ENCODE measurements around the gene ITIH4.

Gene ITIH4

DNA sequence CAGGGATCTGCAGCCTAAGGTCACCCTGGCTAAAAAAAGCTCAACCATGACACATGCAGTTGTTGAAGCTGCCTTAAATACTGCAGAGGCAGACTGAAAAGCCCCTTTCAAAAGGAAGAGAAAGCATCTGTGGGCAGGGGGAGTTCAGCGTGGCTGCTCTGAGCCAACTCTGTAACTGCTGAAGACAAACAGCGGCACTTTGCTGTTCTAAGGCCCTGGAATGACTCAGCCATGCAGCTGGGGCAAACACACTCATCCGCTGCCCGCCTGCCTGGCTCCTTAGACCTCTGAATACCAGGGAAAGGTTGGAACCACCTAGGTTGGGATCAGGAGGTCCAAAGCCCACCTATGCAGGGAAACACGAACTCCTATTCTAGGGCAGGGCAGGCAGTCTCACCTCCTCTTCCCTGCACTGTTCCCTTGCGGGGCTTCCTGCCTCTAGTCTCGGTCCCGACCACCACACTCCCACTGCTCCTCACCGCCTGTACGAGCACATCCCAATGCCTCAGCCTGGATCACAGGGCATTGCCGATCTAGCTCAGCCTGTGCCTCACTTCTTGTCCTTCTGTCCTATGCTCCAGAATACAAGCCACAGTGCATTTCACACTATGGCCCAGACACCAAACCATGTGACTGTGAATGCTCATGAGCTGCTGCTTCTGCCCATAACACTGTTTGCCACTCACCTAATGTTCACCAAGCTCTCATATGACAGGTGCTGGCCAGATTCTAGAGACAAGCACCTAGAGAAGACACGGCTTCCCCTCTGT lies 10.9 kb upstream of the ITIH4 start:
- DNase-seq (ENCODE audit: low read depth): no peak
- TF ChIP-seq CTCF (IDR thresholded peaks at IDR 0.05; ENCODE audit: insufficient read depth, low read depth, low read length, missing control alignments): no peak
- H3K4me3 ChIP-seq (ENCODE audit: low read length): no peak overlapping the region

GRCh38 chr3:52839892-52840545 lies 9.5 kb upstream of the ITIH4 start:
- no peak for TF ChIP-seq CTCF (IDR thresholded peaks at IDR 0.05; ENCODE audit: insufficient read depth, low read depth, low read length, missing control alignments)
- H3K4me3 ChIP-seq (ENCODE audit: low read length): no peak overlapping the region
- no peak for DNase-seq (ENCODE audit: low read depth)

- TF ChIP-seq CTCF (IDR thresholded peaks at IDR 0.05; ENCODE audit: insufficient read depth, low read depth, low read length, missing control alignments): no peak
- H3K4me3 ChIP-seq (ENCODE audit: low read length): no peak overlapping the region
- no peak for DNase-seq (ENCODE audit: low read depth)
These were observed 8.8 kb upstream of the ITIH4 start for GRCh38 chr3:52839268-52839575.

DNA sequence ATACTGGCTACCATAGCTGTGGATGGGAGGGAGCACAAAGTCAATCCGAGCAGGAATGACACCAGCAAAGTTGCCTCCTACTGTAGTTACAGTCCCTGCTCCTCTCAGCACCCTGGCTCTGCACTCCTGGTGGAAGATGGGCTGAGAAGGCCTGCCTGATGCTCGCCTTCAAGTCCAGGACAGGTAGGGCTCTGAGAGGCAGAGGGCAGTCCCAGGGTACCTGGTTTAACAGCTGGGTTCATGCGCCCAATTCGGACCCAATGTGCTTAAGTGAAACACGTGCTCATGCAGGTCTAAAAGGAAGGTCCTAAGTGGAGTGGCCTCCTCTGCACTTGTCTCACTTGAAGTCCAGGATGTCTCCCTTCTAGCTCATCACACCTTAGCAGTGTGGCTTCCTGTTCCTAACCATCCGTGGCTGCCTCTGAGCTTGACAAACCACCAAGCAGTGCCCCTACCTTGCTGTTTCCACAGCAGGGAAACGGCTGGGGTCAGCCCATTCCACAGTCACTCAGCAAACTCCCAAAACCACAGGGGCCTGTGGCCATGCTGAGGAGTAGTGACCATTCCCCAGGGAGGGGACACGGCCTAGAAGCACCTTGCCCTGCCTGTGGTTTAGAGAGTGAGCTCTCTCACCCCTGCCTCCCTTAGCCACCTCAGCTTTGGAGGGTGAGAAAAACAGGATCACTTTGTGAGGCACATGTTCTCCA lies 8.2 kb upstream of the ITIH4 start:
- no peak for DNase-seq (ENCODE audit: low read depth)
- no peak overlapping the region for H3K4me3 ChIP-seq (ENCODE audit: low read length)
- no peak for TF ChIP-seq CTCF (IDR thresholded peaks at IDR 0.05; ENCODE audit: insufficient read depth, low read depth, low read length, missing control alignments)

- H3K4me3 ChIP-seq (ENCODE audit: low read length): no peak overlapping the region
- DNase-seq (ENCODE audit: low read depth): no peak
- TF ChIP-seq CTCF (IDR thresholded peaks at IDR 0.05; ENCODE audit: insufficient read depth, low read depth, low read length, missing control alignments): no peak
These were observed 6.5 kb upstream of the ITIH4 start for GRCh38 chr3:52836986-52837385.

DNA sequence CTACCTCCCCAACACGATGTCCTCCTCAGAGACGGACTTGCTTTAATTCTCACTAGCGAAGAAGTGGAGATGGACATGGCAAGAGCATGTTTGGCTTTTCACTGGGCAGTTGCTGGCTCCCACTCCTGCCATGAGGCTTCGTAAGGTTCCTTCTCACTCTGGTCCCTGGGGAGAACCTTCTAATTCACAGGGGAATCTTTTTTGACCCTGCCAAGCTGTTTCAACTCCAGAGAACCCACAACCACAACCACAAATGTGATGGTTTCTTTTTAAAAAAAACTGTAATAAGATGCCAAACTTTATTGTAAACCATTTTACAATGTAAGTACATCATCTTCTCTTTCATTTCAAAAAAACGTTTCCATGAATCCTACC lies 6.0 kb upstream of the ITIH4 start:
- TF ChIP-seq CTCF (IDR thresholded peaks at IDR 0.05; ENCODE audit: insufficient read depth, low read depth, low read length, missing control alignments): no peak
- no peak for DNase-seq (ENCODE audit: low read depth)

More for the DNA sequence above, 6.0 kb upstream of the ITIH4 start:
- H3K4me3 ChIP-seq (ENCODE audit: low read length): no peak overlapping the region

All from epithelial cell of esophagus (primary cell).